Fibroblast of the aortic adventitia (primary cell): Measurements from ENCODE around the gene CNTN5. TPM values are rescaled to one million over a fixed set of nuclear protein-coding genes. Genes with fewer than 3 reads are reported as not detected.

Source experiments
- DNase-seq: peaks from one replicate; pipeline ENCODE4 v3.0.0-alpha.2; 2010; ENCODE audit warnings: low read depth
- H3K4me3 ChIP-seq: 2 replicates; pipeline ENCODE4 v1.5.1; 2011; ENCODE audit warnings: low read depth, mild to moderate bottlenecking, control low read depth, low read length, moderate library complexity
- total RNA-seq: library from RNA; depleted of rRNA; stranded (reverse); fragments of >200 nt; gene quantifications from 2 replicates; pipeline ENCODE4 v1.2.3, GENCODE V29; 2012; ENCODE audit warnings: low replicate concordance
- TF ChIP-seq, protein P1 (sequence below): IDR thresholded peaks from 2 replicates; pipeline ENCODE4 v1.5.1; 2011; ENCODE audit warnings: mild to moderate bottlenecking, low read length, control low read depth, inconsistent platforms; ENCODE audit not compliant: insufficient read depth

Gene CNTN5
- total RNA-seq, 1 donor: 0.90 TPM

DNA sequence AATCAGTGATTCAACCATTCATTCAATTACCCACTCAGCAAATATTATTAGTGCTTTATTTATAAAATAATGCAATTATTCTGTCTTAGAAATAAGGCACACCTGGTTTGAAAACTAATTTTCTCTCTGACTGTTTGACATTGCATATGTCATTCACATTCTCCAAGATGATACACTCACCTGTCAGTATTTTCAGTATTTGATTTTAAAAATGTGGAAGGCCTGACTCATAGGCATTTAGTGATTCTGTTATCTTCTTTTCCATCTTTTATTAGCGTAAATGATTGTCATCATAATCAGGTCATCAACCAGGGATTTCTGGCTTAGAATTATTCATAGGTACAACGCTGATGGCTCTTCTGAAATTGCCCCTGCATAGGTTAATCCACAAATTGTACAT, 480.9 kb downstream of the CNTN5 start:
- no peak overlapping the region for H3K4me3 ChIP-seq
- TF ChIP-seq, protein P1, sequence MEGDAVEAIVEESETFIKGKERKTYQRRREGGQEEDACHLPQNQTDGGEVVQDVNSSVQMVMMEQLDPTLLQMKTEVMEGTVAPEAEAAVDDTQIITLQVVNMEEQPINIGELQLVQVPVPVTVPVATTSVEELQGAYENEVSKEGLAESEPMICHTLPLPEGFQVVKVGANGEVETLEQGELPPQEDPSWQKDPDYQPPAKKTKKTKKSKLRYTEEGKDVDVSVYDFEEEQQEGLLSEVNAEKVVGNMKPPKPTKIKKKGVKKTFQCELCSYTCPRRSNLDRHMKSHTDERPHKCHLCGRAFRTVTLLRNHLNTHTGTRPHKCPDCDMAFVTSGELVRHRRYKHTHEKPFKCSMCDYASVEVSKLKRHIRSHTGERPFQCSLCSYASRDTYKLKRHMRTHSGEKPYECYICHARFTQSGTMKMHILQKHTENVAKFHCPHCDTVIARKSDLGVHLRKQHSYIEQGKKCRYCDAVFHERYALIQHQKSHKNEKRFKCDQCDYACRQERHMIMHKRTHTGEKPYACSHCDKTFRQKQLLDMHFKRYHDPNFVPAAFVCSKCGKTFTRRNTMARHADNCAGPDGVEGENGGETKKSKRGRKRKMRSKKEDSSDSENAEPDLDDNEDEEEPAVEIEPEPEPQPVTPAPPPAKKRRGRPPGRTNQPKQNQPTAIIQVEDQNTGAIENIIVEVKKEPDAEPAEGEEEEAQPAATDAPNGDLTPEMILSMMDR: no peak
- no peak for DNase-seq

DNA sequence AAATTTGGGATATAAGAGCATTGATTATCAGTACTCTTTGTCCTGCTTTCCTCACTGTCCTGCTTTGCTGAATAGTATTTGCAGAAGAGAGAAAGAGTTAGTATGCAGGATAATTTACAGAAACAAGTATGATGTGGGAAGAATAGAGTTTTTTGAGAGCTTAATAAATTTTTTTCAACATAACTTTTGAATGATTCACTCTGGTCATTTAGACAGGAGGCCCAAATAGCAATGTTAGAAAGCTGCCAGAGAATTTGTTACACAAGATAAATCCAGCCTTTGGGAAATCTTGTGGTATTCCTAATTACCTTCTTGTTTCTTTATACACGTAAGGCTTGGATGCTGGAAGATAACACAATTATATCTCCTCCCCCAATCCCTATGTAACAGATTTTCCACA, 484.6 kb downstream of the CNTN5 start:
- peak; percentile 32 for DNase-seq
- TF ChIP-seq, protein P1: no peak
- H3K4me3 ChIP-seq: no peak overlapping the region

DNA sequence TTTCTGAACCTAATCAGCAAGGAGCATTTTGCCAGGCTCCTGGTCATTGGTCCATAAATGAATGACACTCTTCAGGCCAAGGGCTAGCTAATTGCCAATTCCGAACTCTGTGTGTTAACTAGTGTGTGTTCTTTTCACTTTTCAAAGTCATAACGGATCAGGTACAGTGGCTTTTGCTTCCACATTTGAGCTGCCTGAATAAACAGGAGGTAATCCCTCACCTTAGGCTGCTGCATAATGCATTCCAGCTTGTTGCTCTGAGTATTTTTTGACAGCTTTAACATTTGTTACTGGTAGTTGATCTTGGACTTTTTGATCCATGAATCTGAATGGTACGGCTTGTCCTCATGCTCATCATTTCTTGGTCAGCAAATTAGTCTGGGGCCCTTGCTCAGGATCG, 485.1 kb downstream of the CNTN5 start:
- TF ChIP-seq, protein P1: no peak
- no peak overlapping the region for H3K4me3 ChIP-seq
- no peak for DNase-seq

DNA sequence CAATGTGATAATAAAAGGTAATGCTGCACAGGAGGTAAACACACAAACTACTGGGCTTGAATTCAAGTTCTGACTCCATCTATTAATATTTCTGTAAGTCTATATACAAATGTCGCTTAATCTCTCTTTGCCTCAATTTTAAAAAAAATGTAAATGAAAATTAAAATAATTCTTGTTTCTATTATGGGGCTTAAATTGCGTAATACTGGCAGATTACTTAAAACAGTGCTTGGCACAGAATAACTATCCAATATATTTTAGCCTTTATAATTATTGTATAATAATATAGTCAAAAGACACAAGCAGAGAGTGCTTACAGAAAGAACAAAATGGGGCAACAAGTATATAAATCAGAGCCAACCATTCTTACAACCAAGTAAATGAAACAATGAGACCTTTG, 489.1 kb downstream of the CNTN5 start:
- no peak overlapping the region for H3K4me3 ChIP-seq
- TF ChIP-seq, protein P1: no peak
- no peak for DNase-seq

DNA sequence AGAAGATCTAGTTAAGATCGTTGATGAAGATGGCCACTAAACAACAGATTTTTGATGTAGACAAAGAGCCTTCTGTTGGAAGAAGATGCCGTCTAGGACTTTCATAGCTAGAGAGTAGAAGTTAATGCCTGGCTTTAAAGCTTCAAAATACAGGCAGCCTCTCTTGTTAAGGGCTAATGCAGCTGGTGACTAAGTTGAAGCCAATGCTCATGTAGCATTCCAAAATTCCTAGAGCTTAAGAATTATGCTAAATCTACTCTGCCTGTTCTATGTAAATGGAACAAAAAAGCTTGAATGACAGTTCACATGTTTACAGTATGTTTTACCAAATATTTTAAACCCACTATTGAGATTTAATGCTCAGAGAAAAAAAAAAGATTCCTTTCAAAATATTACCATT, 492.6 kb downstream of the CNTN5 start:
- H3K4me3 ChIP-seq: no peak overlapping the region
- TF ChIP-seq, protein P1: no peak
- DNase-seq: no peak

DNA sequence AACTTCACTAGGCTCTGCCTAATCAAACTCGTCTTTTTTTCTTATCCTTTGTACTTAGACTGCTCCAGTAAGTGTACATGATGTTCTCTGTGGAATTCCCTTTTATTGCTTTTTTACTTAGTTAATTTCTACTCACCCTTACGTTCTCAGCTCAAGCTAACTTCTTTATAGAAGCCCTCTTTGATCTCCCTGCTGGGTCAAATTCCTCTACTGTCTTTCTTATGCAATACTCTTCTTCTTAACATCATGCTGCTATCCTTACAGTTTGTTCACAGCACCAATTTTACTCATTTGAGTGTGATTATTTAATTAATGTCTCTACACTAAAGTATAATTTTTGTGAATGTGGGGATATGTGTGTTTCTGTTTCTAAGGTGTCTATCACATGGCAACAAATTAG, 498.3 kb downstream of the CNTN5 start:
- no peak for DNase-seq
- TF ChIP-seq, protein P1: no peak
- no peak overlapping the region for H3K4me3 ChIP-seq

DNA sequence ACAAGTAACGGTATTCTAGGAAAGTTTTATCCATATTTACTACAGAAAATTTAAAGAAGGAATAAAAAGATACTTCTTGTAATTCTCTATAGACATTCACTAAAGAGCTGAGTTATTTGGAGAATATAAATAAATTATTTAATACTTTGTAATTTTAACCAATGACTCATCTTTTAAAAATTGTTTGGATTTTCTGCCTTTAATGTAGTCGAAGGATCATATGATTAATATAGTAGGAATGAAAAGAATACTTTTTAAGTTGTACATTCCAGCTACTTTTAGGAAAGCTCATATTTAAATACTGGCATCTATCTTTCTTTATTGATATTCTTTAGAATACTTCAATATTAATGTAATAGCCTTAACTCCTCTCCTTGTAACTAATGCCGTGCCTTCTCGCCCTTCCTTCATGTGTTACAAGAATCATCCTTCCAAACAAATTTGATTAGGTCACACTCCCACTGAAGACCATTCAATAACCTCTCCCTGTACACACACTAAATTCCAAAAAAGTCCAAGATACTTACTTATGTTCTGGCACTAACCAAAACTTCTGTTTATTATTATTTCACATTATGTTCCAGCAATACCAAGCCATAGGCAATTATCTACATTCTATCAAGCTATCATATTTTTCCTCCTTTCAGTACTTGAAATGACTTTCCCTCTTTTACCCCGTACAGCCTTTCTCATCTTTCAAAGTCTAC, 501.9 kb downstream of the CNTN5 start:
- TF ChIP-seq, protein P1: no peak
- no peak overlapping the region for H3K4me3 ChIP-seq
- DNase-seq: no peak
